ENCODE data around the gene MRGPRD.
A peak's percentile ranks its signal among the peaks of the same experiment; 100 is the strongest.
"Not testable (repeated sequence)": the region's sequence is repeated elsewhere in the genome, so short reads cannot be mapped to it uniquely, and the experiment has no call there.

The MRGPRD gene

GRCh38 chr11:68992743-68993255 lies 12.0 kb upstream of the MRGPRD start:
- peak; percentile 33 for DNase-seq

GRCh38 chr11:68990995-68991780 lies 10.4 kb upstream of the MRGPRD start:
- no peak for DNase-seq

- DNase-seq, result no peak
These were observed 9.3 kb upstream of the MRGPRD start for GRCh38 chr11:68989936-68990606.

GRCh38 chr11:68988491-68988890 lies 7.7 kb upstream of the MRGPRD start:
- no peak for DNase-seq

- DNase-seq, result no peak
These were observed 6.4 kb upstream of the MRGPRD start for GRCh38 chr11:68987211-68987610.

GRCh38 chr11:68983801-68984200 lies 3.0 kb upstream of the MRGPRD start:
- DNase-seq, result no peak

GRCh38 chr11:68982134-68982533 lies 1.3 kb upstream of the MRGPRD start:
- DNase-seq, result no peak

- no peak for DNase-seq
These were observed 633 bp downstream of the MRGPRD start for GRCh38 chr11:68979931-68980775.

GRCh38 chr11:68978931-68979594 lies 1.7 kb downstream of the MRGPRD start:
- no peak for DNase-seq

GRCh38 chr11:68978626-68978930 lies 2.2 kb downstream of the MRGPRD start:
- DNase-seq, result no peak

GRCh38 chr11:68977781-68978625 lies 2.8 kb downstream of the MRGPRD start:
- no peak for DNase-seq

- DNase-seq, result no peak
These were observed 4.2 kb downstream of the MRGPRD start for GRCh38 chr11:68976563-68976962.

- DNase-seq, result no peak
These were observed 4.7 kb downstream of the MRGPRD start for GRCh38 chr11:68976095-68976494.

GRCh38 chr11:68974421-68975194 lies 6.2 kb downstream of the MRGPRD start:
- DNase-seq, result peak; percentile 55

GRCh38 chr11:68973706-68974105 lies 7.1 kb downstream of the MRGPRD start:
- not testable (repeated sequence) for DNase-seq

- no peak for DNase-seq
These were observed 7.6 kb downstream of the MRGPRD start for GRCh38 chr11:68973219-68973618.

- no peak for DNase-seq
These were observed 9.7 kb downstream of the MRGPRD start for GRCh38 chr11:68970921-68971636.

- no peak for DNase-seq
These were observed 11.4 kb downstream of the MRGPRD start for GRCh38 chr11:68969386-68969785.

GRCh38 chr11:68968306-68969250 lies 12.2 kb downstream of the MRGPRD start:
- no peak for DNase-seq

Data from DMS53 (cell line).